HG02642 (cell line): Measurements from ENCODE around the gene ALDH3A2.

Experiments used
- ATAC-seq: cut with Tn5 transposase; IDR thresholded peaks from one replicate; pipeline ENCODE4 v1.9.1; 2021; ENCODE audit warnings: mild to moderate bottlenecking; ENCODE audit not compliant: unreplicated experiment, poor library complexity

ALDH3A2 gene

DNA sequence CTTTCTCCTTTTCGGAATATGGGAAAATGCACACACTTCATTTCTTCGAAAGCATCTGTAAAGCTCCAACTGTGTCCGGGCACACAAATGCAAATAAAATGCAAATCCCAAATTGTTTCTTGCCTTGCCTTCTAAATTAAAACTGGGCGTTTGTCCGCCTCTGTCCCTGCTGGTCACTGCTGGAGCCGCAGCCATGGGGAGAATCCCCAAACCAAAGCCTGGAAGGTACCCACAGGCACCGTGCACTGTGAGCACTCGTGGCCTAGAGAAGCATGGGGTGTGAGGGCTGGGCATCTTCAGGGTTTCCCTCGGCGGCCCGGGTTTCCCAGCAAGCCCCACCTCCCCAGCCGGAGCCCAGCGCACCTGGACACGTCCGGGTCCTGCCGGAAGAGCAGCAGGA lies 64.9 kb downstream of the ALDH3A2 start:
- no peak for ATAC-seq

- ATAC-seq, result no peak
These were observed 65.4 kb downstream of the ALDH3A2 start for GRCh38 chr17:19713901-19714361.

- ATAC-seq, result no peak
These were observed 66.2 kb downstream of the ALDH3A2 start for GRCh38 chr17:19714542-19715411.

DNA sequence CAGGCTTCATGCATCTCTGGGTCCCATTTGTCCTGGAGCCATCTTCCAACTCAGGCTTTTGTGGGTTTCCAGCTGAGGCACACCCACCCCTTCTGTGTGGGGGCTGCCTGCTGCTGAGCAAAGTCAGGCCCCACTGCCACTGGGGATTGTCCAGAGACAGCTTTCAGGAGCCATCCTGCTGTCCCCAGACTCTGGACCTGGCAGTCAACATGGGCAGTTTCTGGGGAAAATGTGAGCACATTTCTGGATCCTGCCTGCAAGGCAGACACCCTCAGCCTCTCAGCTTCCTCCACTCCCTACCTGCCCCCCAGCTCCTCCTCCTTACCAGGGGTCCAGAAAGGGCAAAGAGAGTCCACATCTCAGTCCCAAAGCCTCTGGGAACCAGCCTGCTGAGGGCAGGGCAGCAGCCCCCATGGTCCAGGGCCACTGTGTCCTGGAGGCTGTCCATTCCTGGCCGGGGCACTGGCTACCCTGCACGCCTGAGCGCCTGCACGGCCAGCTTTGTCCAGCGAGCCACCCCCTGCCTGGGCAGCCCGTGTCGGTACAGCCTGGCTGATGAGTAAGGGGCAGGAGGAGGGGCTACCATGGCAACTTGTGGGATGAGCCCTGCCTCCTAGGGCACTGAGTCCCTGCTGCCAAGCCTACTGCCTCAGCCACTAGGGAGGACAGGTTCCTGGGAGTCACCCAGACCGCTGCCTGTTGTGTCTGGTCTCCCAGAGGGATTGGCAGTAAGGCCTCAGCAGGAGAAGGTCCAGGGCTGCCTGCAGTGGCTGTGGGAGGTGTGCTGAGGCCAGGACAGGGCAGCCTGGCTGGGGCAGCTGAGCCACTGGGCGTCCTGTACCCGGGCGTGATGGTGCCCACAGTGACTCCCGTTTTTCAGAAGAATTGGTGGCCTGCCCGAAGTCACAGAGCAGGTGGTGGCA lies 67.8 kb downstream of the ALDH3A2 start, which contains the start of gene SLC47A2:
TSS of gene SLC47A2 (minus strand) at position 477 of the 923 bp plus-strand sequence. CDS start at position 448, 29 bp downstream.
- no peak for ATAC-seq

DNA sequence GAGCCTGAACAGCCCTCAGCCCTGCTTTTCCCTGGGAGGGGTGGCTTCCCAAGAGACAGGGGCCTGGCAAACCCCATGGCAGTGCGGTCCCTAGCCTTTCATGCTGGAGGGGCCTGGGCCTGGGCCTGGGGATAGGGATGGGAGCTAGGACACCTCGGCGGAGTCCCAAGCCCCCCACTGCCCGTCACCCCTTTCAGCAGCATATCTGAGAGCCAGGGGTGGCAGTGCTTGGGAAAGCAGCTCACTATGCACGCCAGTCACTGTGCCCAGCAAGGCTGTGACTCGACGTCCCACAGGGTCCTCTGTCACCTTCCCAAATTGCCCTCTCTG lies 68.4 kb downstream of the ALDH3A2 start:
- ATAC-seq, result no peak

- ATAC-seq, result no peak
These were observed 68.9 kb downstream of the ALDH3A2 start for GRCh38 chr17:19717411-19717908.

- no peak for ATAC-seq
These were observed 69.6 kb downstream of the ALDH3A2 start for GRCh38 chr17:19718041-19718612.

DNA sequence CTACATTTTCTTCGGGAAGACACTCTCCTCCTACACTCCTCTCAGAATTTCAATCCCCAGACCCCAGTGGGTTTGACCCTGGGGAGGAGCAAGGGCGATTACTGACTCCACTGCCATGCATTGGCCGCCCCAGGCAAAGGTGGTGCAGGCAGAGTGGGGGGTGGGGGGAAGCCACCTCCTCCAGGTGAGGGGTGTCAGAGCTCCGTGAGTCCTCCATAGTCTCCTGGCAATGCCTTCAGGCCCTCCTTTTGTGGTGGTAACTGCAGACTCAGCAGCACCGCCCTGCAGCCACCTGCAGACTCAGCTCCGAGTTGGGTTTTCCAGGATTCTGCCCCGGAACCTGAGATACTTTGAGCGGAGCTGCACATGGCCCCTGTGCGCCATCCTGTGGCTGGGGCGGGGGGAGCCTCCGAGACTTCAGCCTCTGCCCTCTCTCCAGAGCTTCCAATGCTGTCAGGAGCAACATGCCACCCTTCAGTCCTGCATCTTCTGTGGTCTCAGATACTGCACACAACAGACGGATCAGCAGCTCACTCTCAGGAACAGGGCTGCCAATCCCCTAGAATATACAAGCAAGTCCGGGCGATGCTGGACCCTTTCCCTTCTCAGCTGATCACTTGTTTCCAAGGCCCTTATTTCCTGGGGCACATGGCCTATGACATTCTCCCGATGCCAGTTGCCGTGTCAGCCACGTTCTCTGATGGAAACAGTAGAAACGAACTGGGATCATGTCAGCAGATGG lies 70.2 kb downstream of the ALDH3A2 start:
- ATAC-seq, result no peak

- ATAC-seq, result no peak
These were observed 71.0 kb downstream of the ALDH3A2 start for GRCh38 chr17:19719355-19720209.

DNA sequence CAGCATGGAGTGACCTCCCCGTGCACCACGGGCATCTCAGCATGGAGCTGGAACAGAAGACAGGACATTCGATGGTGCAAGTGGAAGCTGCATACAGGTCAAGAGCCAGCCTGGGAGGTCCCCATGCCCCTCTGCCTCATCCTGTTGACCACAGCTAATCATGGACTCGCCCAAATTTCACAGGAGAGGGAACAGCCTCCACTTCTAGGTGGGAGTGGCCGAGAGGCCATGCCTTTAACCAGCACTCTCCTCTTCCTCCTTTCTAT lies 71.6 kb downstream of the ALDH3A2 start:
- no peak for ATAC-seq

DNA sequence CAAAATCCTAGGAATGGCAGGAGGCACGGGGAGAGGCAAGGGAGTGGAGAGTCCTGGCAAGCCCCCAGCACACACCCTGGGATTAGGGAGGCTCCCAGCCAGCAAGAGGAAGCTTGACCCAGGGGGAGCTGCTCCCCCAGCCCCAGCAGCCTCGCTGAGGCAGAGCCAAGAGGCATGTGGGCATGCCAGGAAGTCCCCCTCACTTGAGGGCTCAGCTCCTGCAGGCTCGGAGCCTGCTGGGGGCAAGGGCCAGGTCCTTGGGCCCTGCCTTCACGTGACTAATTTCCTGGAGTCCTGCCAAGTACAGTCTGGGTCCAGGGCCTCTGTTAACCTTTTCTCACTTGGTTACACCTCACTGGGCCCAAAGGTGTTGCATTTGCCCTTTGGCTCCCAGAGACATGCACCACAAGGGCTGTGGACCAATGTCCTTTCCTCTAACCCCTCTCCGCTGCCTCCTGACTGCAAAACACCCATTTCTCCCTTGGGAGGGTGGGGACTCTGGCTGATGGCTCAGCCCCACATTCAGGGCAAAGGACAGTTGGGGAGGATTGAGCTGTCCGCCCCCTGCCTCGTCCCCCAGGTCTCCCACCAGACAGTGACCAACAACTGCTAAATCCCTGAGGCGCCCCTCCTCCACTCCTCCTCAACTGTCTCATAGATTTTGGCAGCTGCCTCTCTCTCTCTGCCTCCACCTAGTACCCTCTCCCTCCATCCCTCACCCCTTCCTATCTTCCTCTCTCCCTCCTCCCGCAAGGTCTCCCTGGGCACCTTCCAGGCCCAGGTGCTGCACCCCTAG lies 72.3 kb downstream of the ALDH3A2 start:
- no peak for ATAC-seq

GRCh38 chr17:19723964-19724363 lies 75.4 kb downstream of the ALDH3A2 start:
- no peak for ATAC-seq

DNA sequence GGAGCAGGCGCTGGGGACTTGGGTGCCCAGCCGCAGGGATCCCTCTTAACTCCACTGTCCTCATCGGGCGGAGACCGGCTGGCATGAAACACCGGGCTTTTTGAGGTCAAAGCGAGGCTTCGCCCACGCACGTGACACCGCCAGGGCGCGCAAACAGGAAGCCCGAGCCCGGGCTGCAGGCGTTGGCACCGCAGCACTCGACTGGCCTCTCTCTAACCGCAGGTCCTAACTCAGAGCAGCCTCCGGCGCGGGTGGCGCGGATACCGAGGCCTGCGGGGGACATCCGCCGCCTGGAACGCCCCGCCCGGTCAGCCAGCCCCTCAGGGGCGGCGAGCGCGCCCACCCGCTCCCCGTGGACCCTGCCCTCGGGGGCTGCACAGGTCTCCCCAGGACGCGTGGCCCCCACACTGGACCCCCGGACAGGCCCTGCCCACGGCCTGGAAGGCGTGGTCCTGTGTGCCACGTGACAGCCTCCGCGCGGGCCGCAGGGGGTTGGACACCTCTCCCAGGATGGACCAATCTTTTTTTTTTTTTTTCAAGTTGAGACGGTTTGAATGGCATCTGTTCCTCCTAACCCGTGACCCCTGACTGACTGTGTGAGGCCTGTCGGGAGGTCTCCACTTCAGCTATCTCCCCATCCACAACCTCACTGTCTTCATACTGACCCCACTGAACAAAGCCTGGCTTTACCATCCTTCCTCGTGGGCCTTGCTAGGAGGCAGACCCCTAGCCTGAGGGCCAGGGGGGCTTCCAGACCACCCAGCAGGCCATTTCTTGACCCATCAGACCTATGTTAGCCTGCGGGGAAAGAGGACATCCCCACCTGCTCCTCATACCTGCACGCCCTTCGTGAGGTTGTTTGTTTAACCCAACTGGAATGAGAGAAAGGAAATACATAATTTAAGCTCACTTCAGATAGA lies 76.2 kb downstream of the ALDH3A2 start:
- ATAC-seq, result no peak

GRCh38 chr17:19725486-19725885 lies 76.9 kb downstream of the ALDH3A2 start:
- ATAC-seq, result no peak

DNA sequence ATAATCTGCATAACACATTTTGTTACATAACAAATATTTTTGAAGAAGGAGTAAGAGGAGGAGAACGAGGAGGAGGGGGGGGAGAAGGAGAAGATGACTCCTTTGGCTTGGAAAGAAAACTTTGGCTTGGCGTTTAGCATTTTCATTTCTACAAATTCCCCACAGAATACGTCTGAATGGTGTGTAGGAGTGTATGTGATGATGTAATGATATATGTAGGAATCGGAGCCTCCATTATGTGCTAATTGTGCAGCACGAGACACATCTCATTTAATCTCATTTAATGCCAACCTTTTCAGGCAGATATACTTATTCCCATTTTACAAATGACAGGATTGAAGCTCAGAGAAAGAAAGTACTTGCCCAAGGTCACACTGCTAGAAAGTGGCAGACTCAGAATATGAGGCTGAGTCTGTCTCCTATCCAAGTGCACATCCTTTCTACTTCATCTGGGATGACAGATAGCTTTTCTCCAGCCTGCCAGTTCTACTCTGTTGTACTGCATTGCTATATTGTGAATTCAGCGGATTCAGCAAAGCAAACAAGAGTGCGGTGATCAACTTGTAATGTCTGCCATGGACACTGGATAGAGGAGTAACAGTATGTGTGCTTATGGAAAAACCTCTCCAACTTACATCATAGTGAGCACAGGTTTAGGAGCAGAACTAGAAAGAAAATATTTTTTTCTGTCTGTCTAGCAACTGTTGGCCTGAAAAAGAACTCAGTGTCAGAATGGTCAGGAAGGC lies 78.3 kb downstream of the ALDH3A2 start:
- ATAC-seq, result no peak
